Gastrocnemius medialis (tissue), 4 donors: ENCODE data around the gene DHDH. TPM values are rescaled to one million over a fixed set of nuclear protein-coding genes. Genes with fewer than 3 reads are reported as not detected.

Experiments
- ATAC-seq, 2 donors: fragments of 150-250 bp; one replicate each; pipeline ENCODE4 v1.9.1; 2016
- DNase-seq, 2 donors: peaks; one replicate each; pipeline ENCODE4 v3.0.0-alpha.2; 2019
- H3K27ac ChIP-seq, 4 donors: fragments of 200-600 bp; sonication (generic); 1 replicate in 1 of 4; 2 replicates in 3 of 4; pipeline ENCODE4 v1.5.1; 2016 to 2018; ENCODE audit warnings: mild to moderate bottlenecking in 2 of 4, moderate library complexity in 1 of 4
- H3K27me3 ChIP-seq, 3 donors: fragments of 200-600 bp; sonication (generic) in 2 of 3; 1 replicate in 1 of 3; 2 replicates in 2 of 3; pipeline versions ENCODE4 v1.5.1 to v1.6.0; 2016 to 2019; ENCODE audit warnings: mild to moderate bottlenecking in 1 of 3, moderate library complexity in 1 of 3
- H3K36me3 ChIP-seq, 2 donors: fragments of 200-600 bp; sonication (generic) in 1 of 2; one replicate each; pipeline ENCODE4 v1.5.1; 2017 to 2018
- H3K4me1 ChIP-seq, 2 donors: fragments of 200-600 bp; sonication (generic) in 1 of 2; one replicate each; pipeline ENCODE4 v1.5.1; 2016 to 2017; ENCODE audit warnings: mild to moderate bottlenecking in 2 of 2
- H3K4me3 ChIP-seq, 4 donors: fragments of 200-600 bp; sonication (generic) in 3 of 4; 1 replicate in 1 of 4; 2 replicates in 3 of 4; pipeline ENCODE4 v1.5.1; 2016 to 2019; ENCODE audit warnings: mild to moderate bottlenecking in 2 of 4
- H3K9me3 ChIP-seq, 3 donors: fragments of 200-600 bp; sonication (generic) in 2 of 3; 1 replicate in 1 of 3; 2 replicates in 2 of 3; pipeline ENCODE4 v1.5.1; 2016 to 2019
- POLR2A ChIP-seq, 2 donors: fragments of 450-650 bp; IDR thresholded peaks; one replicate each; pipeline ENCODE4 v1.6.1; 2017; ENCODE audit warnings: antibody characterized with exemption in 2 of 2, mild to moderate bottlenecking in 2 of 2, moderate library complexity in 2 of 2
- in situ Hi-C, 4 donors: fragments of 200-750 bp; cut with MboI; loops; one replicate each; pipeline versions ENCODE4 v1.15.0 to v1.8.0; 2017; ENCODE audit warnings: low sequenced_read_pairs in 4 of 4
- intact Hi-C: fragments of 100-400 bp; cut with DNase I; formaldehyde crosslinking; loops from one replicate; pipeline ENCODE4 v1.15.1; 2023; ENCODE audit warnings: low total_unique reads
- total RNA-seq, 4 donors: library from RNA; depleted of rRNA; stranded (reverse); fragments of >200 nt; gene quantifications; one replicate each; pipeline versions ENCODE4 v1.1.0 to v1.2.3, GENCODE V29; 2016
- TF ChIP-seq, protein P1 (sequence below), 5 experiments: fragments of 450-650 bp in 3 of 5; fragments of 200-600 bp in 2 of 5; sonication (generic) in 2 of 5; IDR thresholded peaks in 4 of 5; conservative IDR thresholded peaks in 1 of 5; 1 replicate in 4 of 5; 2 replicates in 1 of 5; pipeline ENCODE4 v1.5.1; 2016 to 2019; ENCODE audit warnings: antibody characterized with exemption in 5 of 5, mild to moderate bottlenecking in 3 of 5, moderate library complexity in 3 of 5

Gene DHDH
- total RNA-seq, 4 donors from 2014 or later: not detected

DNA sequence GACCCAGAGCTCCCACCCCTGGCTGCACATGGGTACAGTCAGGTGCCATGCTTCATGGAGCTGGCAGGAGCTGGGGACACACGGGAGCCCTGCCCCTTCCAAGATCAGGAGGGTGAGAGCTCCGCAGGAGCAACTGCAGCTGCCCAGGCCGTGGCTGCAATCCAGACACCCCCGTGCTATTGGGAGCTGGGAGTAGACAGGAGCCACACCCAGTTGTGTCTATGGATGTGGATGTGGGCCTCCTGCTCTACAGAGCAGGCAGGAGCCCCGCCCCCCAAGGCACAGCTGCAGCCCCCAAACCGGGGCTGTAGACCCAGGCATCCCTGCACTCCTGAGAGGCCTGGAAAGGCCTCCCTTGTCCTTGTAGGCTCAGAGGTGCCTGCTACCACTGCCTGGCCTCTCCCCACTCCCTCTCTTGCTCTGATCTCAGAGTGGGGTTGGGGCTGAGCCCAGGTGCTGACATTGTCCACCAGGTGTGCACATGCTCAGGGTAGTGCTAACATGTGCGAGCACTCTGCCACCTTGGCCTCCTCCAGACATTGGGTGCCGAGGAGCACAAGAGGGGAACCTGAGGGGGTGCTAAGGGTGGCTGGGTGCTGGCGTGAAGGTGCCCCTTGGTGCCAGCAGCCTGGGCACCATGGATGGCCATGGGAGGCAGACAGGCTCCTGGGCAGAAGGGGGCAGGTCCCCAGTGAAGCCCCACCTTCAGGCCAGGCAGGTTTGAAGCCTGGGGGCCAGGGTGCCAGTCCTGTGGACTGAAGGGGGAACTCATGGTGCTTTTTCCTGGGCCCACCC, 13.2 kb downstream of the DHDH start:
- no peak for DNase-seq
- Histone ChIP-seq H3K4me3 (no peak overlapping the region), H3K36me3 (no peaks in the 10 kb centered on the region), H3K4me1 (no peaks in the 10 kb centered on the region), H3K9me3 (no peaks in the 10 kb centered on the region), H3K27ac (no peak overlapping the region), H3K27me3 (no peaks in the 10 kb centered on the region)
- in situ Hi-C loops (no loop called here), intact Hi-C loops (no loop called here)
- no peak for TF ChIP-seq POLR2A (IDR thresholded peaks at IDR 0.05)
- TF ChIP-seq, protein P1, sequence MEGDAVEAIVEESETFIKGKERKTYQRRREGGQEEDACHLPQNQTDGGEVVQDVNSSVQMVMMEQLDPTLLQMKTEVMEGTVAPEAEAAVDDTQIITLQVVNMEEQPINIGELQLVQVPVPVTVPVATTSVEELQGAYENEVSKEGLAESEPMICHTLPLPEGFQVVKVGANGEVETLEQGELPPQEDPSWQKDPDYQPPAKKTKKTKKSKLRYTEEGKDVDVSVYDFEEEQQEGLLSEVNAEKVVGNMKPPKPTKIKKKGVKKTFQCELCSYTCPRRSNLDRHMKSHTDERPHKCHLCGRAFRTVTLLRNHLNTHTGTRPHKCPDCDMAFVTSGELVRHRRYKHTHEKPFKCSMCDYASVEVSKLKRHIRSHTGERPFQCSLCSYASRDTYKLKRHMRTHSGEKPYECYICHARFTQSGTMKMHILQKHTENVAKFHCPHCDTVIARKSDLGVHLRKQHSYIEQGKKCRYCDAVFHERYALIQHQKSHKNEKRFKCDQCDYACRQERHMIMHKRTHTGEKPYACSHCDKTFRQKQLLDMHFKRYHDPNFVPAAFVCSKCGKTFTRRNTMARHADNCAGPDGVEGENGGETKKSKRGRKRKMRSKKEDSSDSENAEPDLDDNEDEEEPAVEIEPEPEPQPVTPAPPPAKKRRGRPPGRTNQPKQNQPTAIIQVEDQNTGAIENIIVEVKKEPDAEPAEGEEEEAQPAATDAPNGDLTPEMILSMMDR (IDR thresholded peaks at IDR 0.05 in 4 of 5, conservative IDR thresholded peaks at IDR 0.05 in 1 of 5): no peak
- ATAC-seq: peak in 1 of 2 donors; percentile 39

DNA sequence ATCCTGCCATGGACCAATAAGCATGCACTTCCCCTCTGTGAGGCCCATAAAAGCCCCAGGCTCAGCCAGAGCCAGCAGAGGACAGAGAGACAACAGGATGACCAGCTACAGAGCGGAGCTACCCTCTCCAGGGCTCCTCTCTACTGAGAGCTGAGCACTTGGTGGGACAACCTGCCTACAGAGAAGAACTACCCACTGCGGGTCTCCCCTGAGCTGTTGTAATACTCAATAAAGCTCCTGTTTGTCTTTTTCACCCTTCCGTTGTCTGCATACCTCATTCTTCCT, 13.7 kb downstream of the DHDH start:
- no peaks in the 10 kb centered on the region for H3K9me3 ChIP-seq
- in situ Hi-C loops (no loop called here), intact Hi-C loops (no loop called here)
- no peak overlapping the region for H3K27ac ChIP-seq
- no peak for ATAC-seq
- TF ChIP-seq, protein P1 (IDR thresholded peaks at IDR 0.05 in 4 of 5, conservative IDR thresholded peaks at IDR 0.05 in 1 of 5): no peak
- no peak for TF ChIP-seq POLR2A (IDR thresholded peaks at IDR 0.05)
- no peak for DNase-seq
- no peak overlapping the region for H3K4me3 ChIP-seq
- H3K36me3 ChIP-seq: no peaks in the 10 kb centered on the region
- H3K4me1 ChIP-seq: no peaks in the 10 kb centered on the region
- no peaks in the 10 kb centered on the region for H3K27me3 ChIP-seq

DNA sequence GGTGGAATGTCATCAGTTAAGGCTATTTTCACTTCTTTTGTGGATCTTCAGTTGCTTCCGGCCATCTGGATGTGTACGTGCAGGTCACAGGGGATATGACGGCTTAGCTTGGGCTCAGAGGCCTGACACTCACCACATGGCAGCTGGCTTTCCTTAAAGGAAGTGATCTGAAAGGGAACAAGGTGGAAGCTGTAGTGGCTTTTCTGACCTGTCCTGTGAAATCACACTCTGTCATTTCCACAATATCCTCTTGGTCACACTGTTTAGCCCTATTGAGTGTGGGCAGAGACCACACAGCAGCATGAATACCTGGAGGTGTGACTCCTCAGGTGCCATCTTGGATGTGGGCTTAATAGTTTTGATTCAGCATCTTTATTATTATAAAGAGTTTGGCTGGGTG, 16.7 kb downstream of the DHDH start:
- intact Hi-C loops: loop anchor here (5.0 kb wide), 1 partner anchor 73 kb away; no protein-coding TSS in a partner anchor
- in situ Hi-C loops: loop anchor here in 1 of 4 donors (25.0 kb wide), 1 partner anchor 88 kb away; the partner anchor contains the start of genes PLEKHA4 and PPP1R15A
- Histone ChIP-seq H3K27me3 (no peaks in the 10 kb centered on the region), H3K4me1 (peaks cover 4 to 6% of the 10 kb centered on the region in 2 donors), H3K4me3 (no peak overlapping the region), H3K9me3 (no peaks in the 10 kb centered on the region), H3K27ac (no peak overlapping the region), H3K36me3 (no peaks in the 10 kb centered on the region)
- ATAC-seq: no peak
- TF ChIP-seq POLR2A (IDR thresholded peaks at IDR 0.05): no peak
- TF ChIP-seq, protein P1 (IDR thresholded peaks at IDR 0.05 in 4 of 5, conservative IDR thresholded peaks at IDR 0.05 in 1 of 5): no peak
- DNase-seq: no peak

DNA sequence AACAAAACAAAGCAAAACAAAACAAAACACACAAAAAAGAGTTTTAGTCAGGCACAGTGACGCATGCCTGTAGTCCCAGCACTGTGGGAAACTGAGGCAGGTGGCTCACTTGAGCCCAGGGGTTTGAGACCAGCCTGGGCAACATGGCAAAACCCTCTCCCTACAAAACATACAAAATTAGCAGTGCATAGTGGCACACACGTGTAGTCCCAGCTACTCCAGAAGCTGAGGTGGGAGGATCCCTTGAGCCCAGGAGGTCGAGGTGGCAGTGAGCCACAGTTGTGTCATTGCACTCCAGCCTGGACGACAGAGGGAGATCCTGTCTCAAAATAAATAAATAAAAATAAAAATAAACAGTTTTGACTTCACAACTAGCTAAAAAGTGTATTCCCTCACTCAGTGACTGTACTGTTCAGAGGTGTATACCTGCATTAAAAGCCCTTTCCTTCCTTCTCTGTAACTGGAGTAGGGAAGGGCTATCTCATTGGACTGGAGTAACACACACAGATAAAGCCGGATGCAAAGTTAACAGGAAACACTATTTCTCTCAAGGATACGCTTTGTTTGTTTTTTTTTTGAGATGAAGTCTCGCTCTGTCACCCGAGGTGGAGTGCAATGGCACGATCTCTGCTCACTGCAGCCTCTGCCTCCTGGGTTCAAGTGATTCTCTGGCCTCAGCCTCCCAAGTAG, 17.5 kb downstream of the DHDH start:
- TF ChIP-seq POLR2A (IDR thresholded peaks at IDR 0.05): no peak
- TF ChIP-seq, protein P1 (IDR thresholded peaks at IDR 0.05 in 4 of 5, conservative IDR thresholded peaks at IDR 0.05 in 1 of 5): no peak
- no peak overlapping the region for H3K27ac ChIP-seq
- no peak for ATAC-seq
- no peaks in the 10 kb centered on the region for H3K9me3 ChIP-seq
- no peaks in the 10 kb centered on the region for H3K36me3 ChIP-seq
- H3K4me3 ChIP-seq: no peak overlapping the region
- DNase-seq: no peak
- in situ Hi-C loops (loop anchor here in 1 of 4 donors (25.0 kb wide), 1 partner anchor 89 kb away; the partner anchor contains the start of genes PLEKHA4 and PPP1R15A), intact Hi-C loops (loop anchor here (5.0 kb wide), 1 partner anchor 74 kb away; no protein-coding TSS in a partner anchor)
- no peaks in the 10 kb centered on the region for H3K27me3 ChIP-seq
- peaks cover 9 to 12% of the 10 kb centered on the region in 2 donors for H3K4me1 ChIP-seq
